H1 (cell line): Measurements from ENCODE around the gene PHGDH. TPM values are rescaled to one million over a fixed set of nuclear protein-coding genes. Genes with fewer than 3 reads are reported as not detected.

Experiments used
- CTCF ChIA-PET: fragments of 300-600 bp; sonication (Branson Sonifier 250); formaldehyde crosslinking; loops from one replicate; lab custom pipeline; 2021; ENCODE audit not compliant: partially characterized antibody; lab: Charles Lee
- POLR2A ChIA-PET: fragments of 300-600 bp; sonication (Branson Sonifier 250); formaldehyde crosslinking; loops from one replicate; lab custom pipeline; 2021; ENCODE audit warnings: inconsistent platforms; ENCODE audit not compliant: partially characterized antibody; lab: Charles Lee
- DNase-seq, 2 experiments: peaks; one replicate each; pipeline versions ENCODE4 v3.0.0 to v3.0.0-alpha.2; 2010 to 2022; ENCODE audit warnings: low spot score in 2 of 2, low read depth in 1 of 2, mixed read lengths in 1 of 2
- FAIRE-seq: peaks from 2 replicates; lab custom pipeline; 2011; peaks lifted over from hg19 to GRCh38; lab: Jason Lieb, UNC
- H2AFZ ChIP-seq: 2 replicates; pipeline ENCODE4 v1.8.1; 2012; ENCODE audit warnings: low read length, inconsistent platforms
- H2AK5ac ChIP-seq: 2 replicates; pipeline ENCODE4 v1.6.1; 2013; ENCODE audit warnings: low read depth, low read length
- H2BK120ac ChIP-seq: replicated peaks from 2 replicates; pipeline ENCODE3; 2013; ENCODE audit warnings: low read depth, low read length, inconsistent platforms
- H2BK12ac ChIP-seq: 2 replicates; pipeline ENCODE4 v1.6.1; 2013; ENCODE audit warnings: low read depth, low read length
- H2BK15ac ChIP-seq: 2 replicates; pipeline ENCODE4 v1.6.1; 2013; ENCODE audit warnings: low read length
- H2BK20ac ChIP-seq: 2 replicates; pipeline ENCODE4 v1.6.1; 2013; ENCODE audit warnings: low read length
- H2BK5ac ChIP-seq: 2 replicates; pipeline ENCODE4 v1.6.1; 2013; ENCODE audit warnings: low read depth, low read length
- H3K14ac ChIP-seq: 2 replicates; pipeline ENCODE4 v1.6.1; 2013; ENCODE audit warnings: inconsistent platforms; ENCODE audit not compliant: insufficient read length
- H3K18ac ChIP-seq: 2 replicates; pipeline ENCODE4 v1.6.1; 2013; ENCODE audit warnings: low read length; ENCODE audit errors: extremely low read depth
- H3K23ac ChIP-seq: 2 replicates; pipeline ENCODE4 v1.6.1; 2013; ENCODE audit warnings: inconsistent platforms; ENCODE audit not compliant: insufficient read length
- H3K23me2 ChIP-seq: 2 replicates; pipeline ENCODE4 v1.6.1; 2013; ENCODE audit warnings: low read depth, low read length
- H3K27ac ChIP-seq: 2 replicates; pipeline ENCODE4 v1.6.1; 2011; ENCODE audit warnings: low read depth, low read length, inconsistent platforms
- H3K27me3 ChIP-seq, 4 experiments: replicated peaks in 1 of 4; 1 replicate in 1 of 4; 2 replicates in 3 of 4; pipeline versions ENCODE4 v1.6.1 to v1.8.1; 2011 to 2013; ENCODE audit warnings: low read length in 3 of 4, mild to moderate bottlenecking in 3 of 4, inconsistent platforms in 2 of 4, mixed read lengths in 2 of 4, moderate library complexity in 1 of 4; ENCODE audit not compliant: control insufficient read depth in 3 of 4, insufficient read depth in 3 of 4; ENCODE audit errors: extremely low read depth in 1 of 4
- H3K36me3 ChIP-seq, 4 experiments: 2 replicates each; pipeline versions ENCODE4 v1.6.1 to v1.8.1; 2011 to 2013; ENCODE audit warnings: mild to moderate bottlenecking in 4 of 4, low read length in 3 of 4, moderate library complexity in 2 of 4, control low read depth in 1 of 4, inconsistent platforms in 1 of 4; ENCODE audit not compliant: insufficient read depth in 4 of 4, control insufficient read depth in 2 of 4
- H3K4ac ChIP-seq: replicated peaks from 2 replicates; pipeline ENCODE3; 2013; ENCODE audit warnings: low read length, low read depth, mixed read lengths, inconsistent platforms; ENCODE audit not compliant: insufficient read length
- H3K4me1 ChIP-seq, 4 experiments: replicated peaks in 1 of 4; 1 replicate in 1 of 4; 2 replicates in 3 of 4; pipeline versions ENCODE4 v1.6.1 to v1.8.1; 2011 to 2013; ENCODE audit warnings: low read length in 3 of 4, inconsistent platforms in 2 of 4, mixed read lengths in 1 of 4; ENCODE audit not compliant: insufficient read depth in 4 of 4, control insufficient read depth in 3 of 4
- H3K4me2 ChIP-seq, 2 experiments: 2 replicates each; pipeline versions ENCODE4 v1.6.1 to v1.8.1; 2011 to 2013; ENCODE audit warnings: low read depth in 2 of 2, low read length in 2 of 2, control low read depth in 1 of 2, inconsistent platforms in 1 of 2, mild to moderate bottlenecking in 1 of 2; ENCODE audit not compliant: insufficient read depth in 1 of 2
- H3K4me3 ChIP-seq, 4 experiments: fragments of 200-600, 300-600 bp in 1 of 4; sonication (generic), shearing (Covaris generic), sonication (Bioruptor Twin) in 1 of 4; 2 replicates each; pipeline versions ENCODE4 v1.5.1 to v1.8.1; 2011 to 2016; ENCODE audit warnings: low read length in 4 of 4, low read depth in 3 of 4, control low read depth in 2 of 4, inconsistent platforms in 2 of 4, mild to moderate bottlenecking in 2 of 4, mixed read lengths in 1 of 4, moderate library complexity in 1 of 4; ENCODE audit not compliant: insufficient read depth in 2 of 4; ENCODE audit errors: extremely low read depth in 1 of 4
- H3K56ac ChIP-seq: replicated peaks from 2 replicates; pipeline ENCODE3; 2013; ENCODE audit warnings: low read depth, mild to moderate bottlenecking, mixed read lengths, low read length, inconsistent platforms; ENCODE audit not compliant: insufficient read length
- H3K79me1 ChIP-seq: 2 replicates; pipeline ENCODE4 v1.6.1; 2013; ENCODE audit warnings: low read depth, low read length, control low read depth
- H3K79me2 ChIP-seq, 2 experiments: 2 replicates each; pipeline versions ENCODE4 v1.6.1 to v1.8.1; 2012 to 2013; ENCODE audit warnings: low read length in 2 of 2, mild to moderate bottlenecking in 2 of 2, inconsistent platforms in 1 of 2; ENCODE audit not compliant: insufficient read depth in 2 of 2, control insufficient read depth in 1 of 2
- H3K9ac ChIP-seq, 4 experiments: replicated peaks in 1 of 4; 1 replicate in 1 of 4; 2 replicates in 3 of 4; pipeline versions ENCODE4 v1.6.1 to v1.8.1; 2011 to 2013; ENCODE audit warnings: low read depth in 3 of 4, low read length in 3 of 4, control low read depth in 2 of 4, mild to moderate bottlenecking in 2 of 4, moderate library complexity in 2 of 4, inconsistent platforms in 1 of 4; ENCODE audit errors: extremely low read depth in 1 of 4
- H3K9me3 ChIP-seq, 2 experiments: 2 replicates each; pipeline versions ENCODE4 v1.6.1 to v1.8.1; 2012 to 2013; ENCODE audit warnings: mild to moderate bottlenecking in 2 of 2, moderate library complexity in 2 of 2, control low read depth in 1 of 2, inconsistent platforms in 1 of 2, low read depth in 1 of 2, low read length in 1 of 2, mixed read lengths in 1 of 2; ENCODE audit not compliant: insufficient read depth in 2 of 2
- H4K20me1 ChIP-seq, 2 experiments: replicated peaks in 1 of 2; 2 replicates each; pipeline versions ENCODE3 to v1.8.1; 2011 to 2013; ENCODE audit warnings: inconsistent platforms in 2 of 2, low read length in 2 of 2, mild to moderate bottlenecking in 1 of 2; ENCODE audit not compliant: insufficient read depth in 2 of 2, control insufficient read depth in 1 of 2
- H4K5ac ChIP-seq: 2 replicates; pipeline ENCODE4 v1.6.1; 2013; ENCODE audit warnings: low read length, low read depth, mixed read lengths, inconsistent platforms; ENCODE audit not compliant: insufficient read length
- H4K8ac ChIP-seq: 2 replicates; pipeline ENCODE4 v1.8.0; 2013; ENCODE audit warnings: mild to moderate bottlenecking, moderate library complexity, low read length, inconsistent platforms; ENCODE audit not compliant: insufficient read depth; ENCODE audit errors: extremely low read depth
- H4K91ac ChIP-seq: replicated peaks from 2 replicates; pipeline ENCODE3; 2013; ENCODE audit warnings: low read length, mixed read lengths, inconsistent platforms; ENCODE audit not compliant: insufficient read length
- CHD1 ChIP-seq: IDR thresholded peaks from 2 replicates; pipeline ENCODE4 v1.6.1; 2012; ENCODE audit warnings: low read depth, low read length, improper control_type of control experiment
- EZH2 ChIP-seq: fragments of 200-600 bp; sonication (generic); IDR thresholded peaks from 2 replicates; pipeline ENCODE4 v1.7.1; 2012; ENCODE audit warnings: low read depth, mild to moderate bottlenecking, moderate library complexity, low read length, inconsistent platforms; ENCODE audit not compliant: severe bottlenecking
- KDM1A ChIP-seq: fragments of 200-600, 300-600 bp; sonication (generic); IDR thresholded peaks from 2 replicates; pipeline ENCODE4 v1.7.1; 2016; ENCODE audit warnings: mild to moderate bottlenecking, low read length, borderline replicate concordance
- KDM5A ChIP-seq: fragments of 200-600 bp; IDR thresholded peaks from 2 replicates; pipeline ENCODE4 v1.7.1; 2012; ENCODE audit warnings: mild to moderate bottlenecking, low read length, inconsistent platforms, mixed read lengths
- POU5F1 ChIP-seq: IDR thresholded peaks from 2 replicates; pipeline ENCODE4 v1.6.1; 2011; ENCODE audit warnings: low read depth, mild to moderate bottlenecking, low read length, moderate library complexity
- RXRA ChIP-seq: IDR thresholded peaks from 2 replicates; pipeline ENCODE4 v1.6.1; 2011; ENCODE audit warnings: low read depth, mild to moderate bottlenecking, low read length, moderate library complexity; ENCODE audit not compliant: insufficient read depth
- SRF ChIP-seq: IDR thresholded peaks from 2 replicates; pipeline ENCODE4 v1.6.1; 2011; ENCODE audit warnings: mild to moderate bottlenecking, low read depth, low read length, moderate library complexity
- WGBS, 2 experiments: shearing (Covaris generic) in 1 of 2; methylation state at CpG; one replicate each; pipeline versions ENCODE4 v1.1.6 to v1.1.7; 2013 to 2015; ENCODE audit warnings: low lambda C conversion rate in 2 of 2, mixed read lengths in 2 of 2, inconsistent platforms in 1 of 2, low coverage in 1 of 2, missing lambda C conversion rate in 1 of 2; ENCODE audit not compliant: insufficient replicate concordance in 2 of 2, insufficient coverage in 1 of 2, insufficient read length in 1 of 2; ENCODE audit errors: extremely low coverage in 1 of 2, missing lambda C conversion rate in 1 of 2; 5-methylcytosine and 5-hydroxymethylcytosine counted together
- polyA plus RNA-seq, 7 experiments: library from polyadenylated mRNA; depleted of rRNA in 3 of 7; stranded (reverse) in 5 of 7; unstranded in 2 of 7; fragments of >200 nt in 5 of 7; fragments of 200-250 nt in 2 of 7; gene quantifications; 1 replicate in 5 of 7; 2 replicates in 1 of 7; 4 replicates in 1 of 7; pipeline versions ENCODE4 v1.2.1 to v1.2.3, GENCODE V29; 2011 to 2013; ENCODE audit warnings: missing spikeins in 2 of 7, mixed read lengths in 2 of 7
- total RNA-seq: library from RNA; stranded (reverse); fragmentation: NEBNext Ultra II Directional; extraction: Animal tissue kit (Norgen Biotek cat#: 25700); gene quantifications from 2 replicates; pipeline ENCODE4 v1.2.1, GENCODE V29; 2021
- TF ChIP-seq, protein P1 (sequence below): IDR thresholded peaks from 2 replicates; pipeline ENCODE4 v1.6.1; 2012; ENCODE audit warnings: inconsistent platforms

PHGDH gene
- total and polyA plus RNA-seq, 2 of the 8 experiments (the other 6 are each of a cell fraction or from before 2014, with no cell fraction given): 358 to 687 TPM

DNA sequence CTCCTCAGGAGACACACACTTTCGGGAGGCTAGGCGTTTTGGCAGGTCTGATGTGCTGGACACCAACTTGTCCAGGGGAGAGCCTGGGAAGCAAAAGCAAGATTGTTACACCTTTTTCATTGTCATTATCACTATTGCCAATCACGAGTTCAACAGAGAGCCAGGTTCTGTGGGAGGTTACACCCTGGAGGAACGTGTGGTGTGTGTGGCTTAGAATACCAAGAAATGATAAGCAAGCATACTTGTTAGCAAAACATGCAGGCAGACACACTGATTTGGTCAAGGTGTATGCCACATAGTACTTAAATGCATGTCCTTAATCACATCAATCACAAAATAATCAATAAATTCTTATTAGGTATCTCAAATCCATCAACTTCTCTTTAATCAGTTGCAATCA is 40.9 kb downstream of the PHGDH start:
- H3K23me2 ChIP-seq: no peaks in the 10 kb centered on the region
- no peaks in the 10 kb centered on the region for H3K27me3 ChIP-seq
- H2BK5ac ChIP-seq: no peak overlapping the region
- H3K36me3 ChIP-seq: no peaks in the 10 kb centered on the region
- no peak overlapping the region for H2AK5ac ChIP-seq
- no peak overlapping the region for H2BK120ac ChIP-seq
- H3K4ac ChIP-seq: no peak overlapping the region
- POLR2A ChIA-PET: interaction anchor here (1.6 kb wide), 1 partner anchor 40 kb away, joined by 3 read pairs; no protein-coding TSS in a partner anchor
- no peak overlapping the region for H3K56ac ChIP-seq
- no peak for DNase-seq
- H4K20me1 ChIP-seq: no peaks in the 10 kb centered on the region
- no peak overlapping the region for H3K14ac ChIP-seq
- no peak overlapping the region for H3K4me3 ChIP-seq
- no peak overlapping the region for H3K9ac ChIP-seq
- no peaks in the 10 kb centered on the region for H3K79me2 ChIP-seq
- no peak overlapping the region for H3K18ac ChIP-seq
- TF ChIP-seq CHD1: no peak
- TF ChIP-seq SRF: no peak
- no peak for TF ChIP-seq RXRA
- no peak for TF ChIP-seq POU5F1
- TF ChIP-seq KDM5A: no peak
- no peak for TF ChIP-seq EZH2
- TF ChIP-seq, protein P1, sequence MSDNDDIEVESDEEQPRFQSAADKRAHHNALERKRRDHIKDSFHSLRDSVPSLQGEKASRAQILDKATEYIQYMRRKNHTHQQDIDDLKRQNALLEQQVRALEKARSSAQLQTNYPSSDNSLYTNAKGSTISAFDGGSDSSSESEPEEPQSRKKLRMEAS: no peak
- TF ChIP-seq KDM1A: no peak
- TF ChIP-seq, all 59 proteins: peak for 0
- FAIRE-seq: no peak
- H3K4me1 ChIP-seq: no peaks in the 10 kb centered on the region
- CTCF ChIA-PET: interaction anchor here (0.9 to 1.6 kb wide), 4 partner anchors 9 to 138 kb away, joined by 3 to 5 read pairs (median 4); no protein-coding TSS in a partner anchor
- H3K4me2 ChIP-seq: no peak overlapping the region
- H4K5ac ChIP-seq: no peak overlapping the region
- H2BK12ac ChIP-seq: no peak overlapping the region
- no peak overlapping the region for H2BK15ac ChIP-seq
- H4K91ac ChIP-seq: no peak overlapping the region
- no peaks in the 10 kb centered on the region for H3K79me1 ChIP-seq
- H3K9me3 ChIP-seq: no peaks in the 10 kb centered on the region
- no peak overlapping the region for H4K8ac ChIP-seq
- no peak overlapping the region for H3K27ac ChIP-seq
- no peak overlapping the region for H3K23ac ChIP-seq
- H2AFZ ChIP-seq: no peak overlapping the region
- no peak overlapping the region for H2BK20ac ChIP-seq
- WGBS, 2 experiments: 86% methylated on average over 4 of the region's 4 CpGs; no CpG with 5 or more reads in 1 of the 2 experiments
